HG02678 (cell line): ENCODE data around the gene SIN3B.

ENCODE experiments used
- ATAC-seq: cut with Tn5 transposase; IDR thresholded peaks from one replicate; pipeline ENCODE4 v1.9.1; 2021; ENCODE audit warnings: mild to moderate bottlenecking, moderate library complexity; ENCODE audit not compliant: unreplicated experiment

Gene SIN3B

DNA sequence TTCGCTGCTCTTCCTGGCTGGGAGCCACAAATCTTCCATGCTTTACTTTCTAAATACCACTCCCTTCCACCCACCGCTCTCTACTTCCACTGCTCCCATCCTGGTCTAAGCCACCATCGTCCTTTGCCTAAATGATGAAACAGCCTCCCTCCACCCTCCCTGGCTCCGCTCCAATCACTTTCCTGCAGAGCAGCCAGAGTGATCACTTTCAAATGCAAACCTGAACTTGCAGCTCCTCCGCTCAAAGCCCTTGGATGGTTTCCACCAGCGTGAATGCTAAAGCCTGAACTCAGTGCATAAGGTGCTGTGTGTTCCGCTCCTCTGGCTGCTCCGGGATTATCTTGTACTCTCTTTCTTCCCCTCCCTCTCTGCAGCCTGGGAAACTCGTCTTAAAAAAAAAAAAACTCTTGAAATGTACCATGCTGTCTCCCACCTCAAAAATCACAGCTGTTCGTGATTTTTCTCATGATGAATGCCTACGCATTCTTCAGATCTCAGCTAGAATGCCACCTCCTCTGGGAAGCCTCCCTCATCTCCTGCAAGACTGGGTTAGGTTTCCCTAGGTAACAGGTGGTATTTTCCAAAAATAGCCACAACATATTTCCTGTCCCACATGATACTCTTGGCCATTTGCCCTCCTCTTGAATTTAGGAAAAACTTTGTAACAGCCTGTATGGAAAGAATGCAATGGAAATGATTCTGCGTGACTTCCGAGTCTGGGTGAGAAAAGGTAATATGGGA, 3.7 kb upstream of the SIN3B start:
- no peak for ATAC-seq

GRCh38 chr19:16829822-16830289, 658 bp downstream of the SIN3B start:
- no peak for ATAC-seq

- no peak for ATAC-seq
Observed at GRCh38 chr19:16830679-16831078, 1.5 kb downstream of the SIN3B start.

DNA sequence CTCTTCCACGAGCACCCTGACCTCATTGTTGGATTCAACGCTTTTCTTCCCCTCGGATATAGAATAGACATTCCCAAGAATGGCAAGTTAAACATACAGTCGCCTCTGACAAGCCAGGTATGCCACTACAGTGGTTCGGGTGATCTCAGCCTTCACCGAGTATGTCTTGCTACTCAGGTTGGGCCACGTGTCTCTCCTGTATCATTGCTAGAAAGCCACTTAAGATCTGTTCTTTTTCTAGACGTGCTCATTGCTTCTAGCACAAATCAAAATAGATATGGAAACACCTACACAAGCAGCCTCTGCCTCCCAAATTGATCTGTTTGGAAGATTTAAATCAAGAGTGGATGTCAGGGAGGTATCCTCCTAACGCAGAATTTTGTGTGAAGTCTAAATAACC, 2.3 kb downstream of the SIN3B start:
- ATAC-seq: no peak

GRCh38 chr19:16834747-16835146, 5.5 kb downstream of the SIN3B start:
- ATAC-seq: no peak

- no peak for ATAC-seq
Observed at GRCh38 chr19:16836115-16837034, 7.2 kb downstream of the SIN3B start.

DNA sequence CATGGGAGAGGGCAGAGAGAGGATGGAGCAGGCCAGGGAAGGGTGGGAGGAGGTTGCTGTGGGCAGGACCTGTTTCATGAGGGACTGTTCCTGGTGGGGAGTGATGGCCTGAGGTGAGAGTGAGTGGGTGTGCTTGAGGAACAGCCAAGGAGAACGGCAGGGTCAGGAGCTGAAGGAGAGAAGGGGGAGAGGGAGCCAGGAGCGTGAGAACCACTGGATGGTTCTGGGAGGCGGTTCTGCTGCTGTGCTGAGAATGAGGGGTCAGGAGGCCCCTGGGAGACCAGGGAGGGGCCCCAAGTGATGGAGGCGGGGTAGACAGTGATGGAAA, 7.8 kb downstream of the SIN3B start:
- no peak for ATAC-seq

DNA sequence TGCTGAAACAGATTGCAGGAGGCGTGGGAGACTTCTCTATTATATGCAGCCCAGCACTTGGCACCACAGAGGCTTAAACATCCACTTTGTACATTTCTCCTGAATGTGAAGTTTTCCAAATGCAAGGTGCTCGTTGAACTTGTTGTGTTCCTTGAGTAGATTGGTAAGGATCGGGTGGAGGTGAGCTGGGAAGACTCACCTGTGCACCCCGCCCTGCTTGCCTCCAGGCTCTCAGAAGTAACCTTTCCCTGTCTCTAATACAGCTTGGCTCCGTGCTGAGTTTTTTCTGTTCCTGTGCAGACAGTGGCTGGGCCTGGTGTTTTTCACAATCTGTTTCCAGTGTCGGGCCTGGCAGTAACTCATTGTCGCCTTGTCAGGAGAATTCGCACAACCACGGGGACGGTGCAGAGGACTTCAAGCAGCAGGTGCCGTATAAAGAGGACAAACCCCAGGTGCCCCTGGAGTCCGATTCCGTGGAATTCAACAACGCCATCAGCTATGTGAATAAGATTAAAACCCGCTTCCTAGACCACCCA, 12.3 kb downstream of the SIN3B start:
- ATAC-seq: no peak

DNA sequence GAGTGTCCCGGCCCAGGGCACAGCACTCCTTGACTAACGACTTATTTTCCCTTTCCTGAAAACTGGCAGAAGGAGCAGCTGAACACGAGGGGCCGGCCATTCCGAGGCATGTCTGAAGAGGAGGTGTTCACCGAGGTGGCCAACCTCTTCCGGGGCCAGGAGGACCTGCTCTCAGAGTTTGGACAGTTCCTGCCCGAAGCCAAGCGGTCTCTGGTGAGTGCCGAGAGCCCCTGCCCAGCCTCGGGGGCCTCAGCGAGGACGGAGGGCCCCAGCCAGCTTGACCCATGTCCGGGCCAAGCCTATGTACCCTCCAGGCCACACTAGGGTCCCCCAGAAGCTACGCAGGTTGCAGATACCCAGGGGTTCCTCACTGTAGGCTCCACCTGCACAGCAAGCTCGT, 17.7 kb downstream of the SIN3B start:
- no peak for ATAC-seq

- no peak for ATAC-seq
Observed at GRCh38 chr19:16847430-16847829, 18.2 kb downstream of the SIN3B start.

- ATAC-seq: no peak
Observed at GRCh38 chr19:16849168-16849567, 20.0 kb downstream of the SIN3B start.

DNA sequence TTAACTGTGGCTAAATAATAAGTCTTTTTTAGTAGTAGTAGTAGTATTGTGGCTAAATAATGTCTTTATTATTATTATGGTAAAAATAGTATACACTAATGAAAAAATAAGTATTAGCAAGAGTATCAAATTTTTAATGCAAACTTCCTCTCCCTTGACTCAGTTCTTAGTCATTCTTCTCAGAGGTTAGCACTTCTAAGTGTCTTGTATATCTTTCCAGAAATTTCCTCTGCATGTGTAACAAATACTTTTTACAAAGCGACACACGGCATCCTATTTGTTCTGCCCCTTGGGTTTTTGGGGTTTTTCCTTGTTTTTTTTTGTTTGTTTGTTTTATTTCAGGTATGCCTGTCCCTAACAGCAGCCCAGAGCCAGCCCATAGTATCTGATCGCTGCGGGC, 20.9 kb downstream of the SIN3B start:
- no peak for ATAC-seq

DNA sequence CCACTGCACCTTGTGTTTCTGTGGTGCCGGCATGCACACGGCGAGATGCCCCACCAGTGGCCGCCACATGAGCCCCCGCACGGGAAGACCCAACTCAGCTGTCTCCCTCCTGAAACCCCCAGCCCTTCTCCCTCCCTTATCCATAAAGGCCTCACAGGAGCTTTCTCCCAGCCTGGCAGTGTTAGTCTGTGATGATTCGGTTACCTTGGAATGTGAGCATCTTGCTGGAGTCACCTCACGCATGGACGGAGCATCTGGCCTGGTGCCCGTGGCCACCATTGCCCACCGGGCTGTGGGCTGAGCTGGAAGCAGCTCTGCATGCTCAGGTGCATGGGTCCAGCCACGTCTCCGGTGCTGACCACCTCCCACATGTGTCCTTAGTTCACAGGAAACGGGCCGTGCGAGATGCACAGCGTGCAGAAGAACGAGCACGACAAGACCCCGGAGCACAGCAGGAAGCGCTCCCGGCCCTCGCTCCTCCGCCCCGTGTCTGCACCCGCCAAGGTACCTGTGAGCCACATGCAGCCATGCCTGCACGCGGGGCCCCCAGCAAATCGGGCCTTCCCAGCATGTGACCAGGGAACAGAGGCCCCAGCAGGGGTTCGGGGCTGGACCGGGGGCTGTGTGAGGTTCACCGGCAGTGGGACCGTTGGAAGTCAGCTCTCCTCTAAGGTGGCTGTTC, 22.0 kb downstream of the SIN3B start:
- ATAC-seq: no peak

- ATAC-seq: no peak
Observed at GRCh38 chr19:16853066-16853465, 23.9 kb downstream of the SIN3B start.

DNA sequence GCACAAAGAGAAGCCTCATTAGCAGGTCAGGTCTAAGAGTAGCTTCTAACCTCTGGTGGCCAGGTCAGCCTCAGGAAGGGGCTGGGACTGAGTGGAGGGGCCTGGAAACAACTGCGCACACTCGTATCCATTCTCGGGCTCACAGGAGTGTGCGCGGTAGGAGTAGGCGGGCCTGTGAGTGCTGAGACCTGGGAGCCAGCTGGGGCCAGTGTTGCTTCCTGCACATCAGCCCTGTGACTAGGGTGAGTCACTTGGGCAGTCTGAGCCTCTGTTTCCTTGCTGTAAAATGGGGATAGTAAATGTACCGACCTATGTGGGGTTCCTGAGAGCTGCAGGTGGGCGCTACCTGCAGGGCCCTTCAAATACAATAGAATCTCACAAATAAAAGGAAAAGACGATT, 26.9 kb downstream of the SIN3B start:
- no peak for ATAC-seq

DNA sequence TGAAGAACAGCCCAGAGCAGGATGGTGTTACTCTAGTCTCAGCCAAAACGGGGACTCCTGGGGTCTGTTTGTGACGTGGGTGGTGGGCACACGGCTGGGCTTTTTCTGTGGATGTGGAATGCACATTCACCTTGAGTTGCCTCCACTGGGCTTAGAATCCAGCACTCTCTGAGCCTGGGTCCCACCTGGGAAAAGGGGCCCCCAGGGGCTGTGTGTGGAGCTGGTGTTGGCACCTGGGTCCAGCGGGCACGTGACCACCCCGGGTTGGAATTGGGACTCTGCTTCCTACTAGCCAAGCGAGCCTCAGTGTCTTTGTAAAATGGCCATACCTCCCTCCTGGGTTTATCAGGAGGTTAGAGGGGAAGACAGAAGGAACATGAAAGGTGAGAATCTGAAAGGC, 30.4 kb downstream of the SIN3B start:
- no peak for ATAC-seq

DNA sequence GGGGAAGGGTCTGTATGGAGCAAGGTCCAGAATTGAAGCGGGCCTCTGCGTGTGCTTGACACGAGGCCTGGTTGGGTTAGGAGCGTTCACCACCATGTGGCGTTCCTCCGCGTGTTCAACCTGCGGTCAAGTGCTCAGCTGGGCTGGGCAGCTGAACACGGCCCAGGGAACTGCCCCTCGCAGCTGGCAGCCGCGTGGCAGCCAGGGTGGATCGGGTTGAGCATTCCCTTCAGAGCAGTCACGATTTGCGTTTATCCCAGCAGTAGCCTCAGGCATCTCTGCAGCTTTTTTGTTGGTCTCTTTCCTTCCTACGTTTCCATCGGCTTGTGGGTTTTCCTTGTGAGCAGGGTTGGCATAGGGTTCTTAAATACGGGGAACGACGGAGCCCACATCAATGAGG, 30.9 kb downstream of the SIN3B start:
- ATAC-seq: no peak

- ATAC-seq: no peak
Observed at GRCh38 chr19:16861011-16861410, 31.8 kb downstream of the SIN3B start.

- ATAC-seq: no peak
Observed at GRCh38 chr19:16861834-16862233, 32.6 kb downstream of the SIN3B start.

GRCh38 chr19:16862826-16863415, 33.7 kb downstream of the SIN3B start:
- no peak for ATAC-seq

GRCh38 chr19:16867211-16867610, 38.0 kb downstream of the SIN3B start:
- ATAC-seq: no peak
